ENCODE measurements around the gene FXR2. TPM values are rescaled to one million over a fixed set of nuclear protein-coding genes. Genes with fewer than 3 reads are reported as not detected.

The FXR2 gene
- total and polyA plus RNA-seq, 2 donors (not counting 3 experiments of a cell fraction or from before 2014, with no cell fraction given): 40.1 to 48.9 TPM

- dilution Hi-C loops (cut with MboI; ENCODE audit: extremely low pct_ligation_motif_present, low sequenced_read_pairs) (no loop called here), intact Hi-C loops (cut with micrococcal nuclease) (no loop called here)
- FAIRE-seq (no peak), DNase-seq (ENCODE audit: low read depth, low spot score) (no peak)
- Histone ChIP-seq H3K4me3 (replicated peaks in 1 of 3; ENCODE audit: insufficient read depth in 1 of 3, low read depth in 1 of 3, low read length in 3 of 3) (no peak overlapping the region), H3K9me3 (replicated peaks; ENCODE audit: control insufficient read depth, insufficient read depth, low read length) (no peaks in the 10 kb centered on the region), H2AFZ (ENCODE audit: low read depth, low read length) (no peak overlapping the region), H4K20me1 (replicated peaks; ENCODE audit: control insufficient read depth, extremely low read depth, insufficient read depth, low read length) (no peaks in the 10 kb centered on the region), H3K79me2 (ENCODE audit: control insufficient read depth, insufficient read depth, low read length) (no peaks in the 10 kb centered on the region), H3K9me1 (replicated peaks; ENCODE audit: control insufficient read depth, extremely low read depth, insufficient read depth, low read length) (no peaks in the 10 kb centered on the region), H3K4me1 (ENCODE audit: control insufficient read depth, extremely low read depth, insufficient read depth, low read length) (no peaks in the 10 kb centered on the region), H3K4me2 (ENCODE audit: insufficient read depth, low read length) (no peak overlapping the region), H3K27ac (ENCODE audit: insufficient read depth, low read depth, low read length) (no peak overlapping the region), H3K9ac (replicated peaks; ENCODE audit: extremely low read depth, insufficient read depth, low read length) (no peak overlapping the region), H3K36me3 (ENCODE audit: control insufficient read depth in 2 of 2, extremely low read depth in 1 of 2, insufficient read depth in 2 of 2, low read length in 2 of 2) (no peaks in the 10 kb centered on the region), H3K27me3 (ENCODE audit: control insufficient read depth in 2 of 2, insufficient read depth in 2 of 2, low read length in 2 of 2) (peaks cover 31 to 45% of the 10 kb centered on the region in 2 experiments)
- TF ChIP-seq EZH2 (IDR thresholded peaks at IDR 0.05; ENCODE audit: borderline replicate concordance, low read depth, low read length, severe bottlenecking) (peak; percentile 95), FOS (IDR thresholded peaks at IDR 0.05; ENCODE audit: borderline replicate concordance, insufficient read depth, low read length) (no peak)
- ChIA-PET POLR2A (interaction anchor here (1.3 kb wide), 1 partner anchor 36 kb away, joined by 5 read pairs; the partner anchor contains the start of genes TP53 and WRAP53), CTCF (interaction anchor here (1.3 to 1.9 kb wide), 3 partner anchors 10 to 21 kb away, joined by 4 to 6 read pairs (median 6); partner anchors contain the start of gene SHBG)
- BruUV-seq (replicated peaks): no TSS peak
Observed at GRCh38 chr17:7651665-7652387, 37.1 kb upstream of the FXR2 start.

GRCh38 chr17:7651097-7651664 is 36.5 kb upstream of the FXR2 start:
- no peak overlapping the region for H3K27ac ChIP-seq (ENCODE audit: insufficient read depth, low read depth, low read length)
- no peaks in the 10 kb centered on the region for H3K4me1 ChIP-seq (ENCODE audit: control insufficient read depth, extremely low read depth, insufficient read depth, low read length)
- peak overlapping the region; percentile 25 for H3K4me2 ChIP-seq (ENCODE audit: insufficient read depth, low read length)
- BruUV-seq (replicated peaks): no TSS peak
- FAIRE-seq (no peak), DNase-seq (ENCODE audit: low read depth, low spot score) (no peak)
- no peaks in the 10 kb centered on the region for H3K79me2 ChIP-seq (ENCODE audit: control insufficient read depth, insufficient read depth, low read length)
- ChIA-PET POLR2A (interaction anchor here (1.3 kb wide), 1 partner anchor 36 kb away, joined by 5 read pairs; the partner anchor contains the start of genes TP53 and WRAP53), CTCF (interaction anchor here (1.3 to 1.9 kb wide), 5 partner anchors 9 to 36 kb away, joined by 4 to 6 read pairs (median 4); partner anchors contain the start of genes SHBG and TP53)
- no peaks in the 10 kb centered on the region for H3K9me1 ChIP-seq (replicated peaks; ENCODE audit: control insufficient read depth, extremely low read depth, insufficient read depth, low read length)
- H3K36me3 ChIP-seq (ENCODE audit: control insufficient read depth in 2 of 2, extremely low read depth in 1 of 2, insufficient read depth in 2 of 2, low read length in 2 of 2): no peaks in the 10 kb centered on the region
- H3K9me3 ChIP-seq (replicated peaks; ENCODE audit: control insufficient read depth, insufficient read depth, low read length): no peaks in the 10 kb centered on the region
- dilution Hi-C loops (cut with MboI; ENCODE audit: extremely low pct_ligation_motif_present, low sequenced_read_pairs): no loop called here
- H2AFZ ChIP-seq (ENCODE audit: low read depth, low read length): no peak overlapping the region
- TF ChIP-seq MAX (IDR thresholded peaks at IDR 0.05; ENCODE audit: insufficient read depth, insufficient read length): no peak
- no peak for TF ChIP-seq EZH2 (IDR thresholded peaks at IDR 0.05; ENCODE audit: borderline replicate concordance, low read depth, low read length, severe bottlenecking)
- no peak for TF ChIP-seq POLR2AphosphoS5 (IDR thresholded peaks at IDR 0.05; ENCODE audit: insufficient read depth, low read depth, low read length)
- no peak for TF ChIP-seq GATA2 (IDR thresholded peaks at IDR 0.05; ENCODE audit: insufficient read depth, insufficient read length, low read depth, low read length)
- TF ChIP-seq CTCF (IDR thresholded peaks at IDR 0.05; ENCODE audit: extremely low read depth in 1 of 2, insufficient read depth in 1 of 2, low read depth in 1 of 2, low read length in 2 of 2): no peak
- no peak for TF ChIP-seq MYC (IDR thresholded peaks at IDR 0.05; ENCODE audit: low read depth, low read length)
- TF ChIP-seq FOS (IDR thresholded peaks at IDR 0.05; ENCODE audit: borderline replicate concordance, insufficient read depth, low read length): no peak
- H4K20me1 ChIP-seq (replicated peaks; ENCODE audit: control insufficient read depth, extremely low read depth, insufficient read depth, low read length): no peaks in the 10 kb centered on the region
- intact Hi-C loops (cut with micrococcal nuclease): no loop called here
- peaks cover 31 to 45% of the 10 kb centered on the region in 2 experiments for H3K27me3 ChIP-seq (ENCODE audit: control insufficient read depth in 2 of 2, insufficient read depth in 2 of 2, low read length in 2 of 2)
- H3K4me3 ChIP-seq (replicated peaks in 1 of 3; ENCODE audit: insufficient read depth in 1 of 3, low read depth in 1 of 3, low read length in 3 of 3): peak overlapping the region in 1 of 3 experiments; percentile 19
- H3K9ac ChIP-seq (replicated peaks; ENCODE audit: extremely low read depth, insufficient read depth, low read length): no peak overlapping the region

Data from endothelial cell of umbilical vein (primary cell).